ENCODE data around the gene NTN4.

- TF ChIP-seq EZH2 (IDR thresholded peaks at IDR 0.05; ENCODE audit: insufficient read depth, poor library complexity, severe bottlenecking) (no peak), EZH2phosphoT487 (IDR thresholded peaks at IDR 0.05; ENCODE audit: insufficient read depth, low read depth) (no peak)
Measured at GRCh38 chr12:95683418-95683817, 107.1 kb downstream of the NTN4 start.
